Measurements from ENCODE around the gene PFDN1.

Gene PFDN1

GRCh38 chr5:140328036-140328764 is 25.3 kb upstream of the PFDN1 start:
- DNase-seq (ENCODE audit: low read depth in 2 of 2), result no peak

- DNase-seq (ENCODE audit: low read depth in 2 of 2), result no peak
These were observed 24.7 kb upstream of the PFDN1 start for GRCh38 chr5:140327589-140327988.

GRCh38 chr5:140325486-140325885 is 22.6 kb upstream of the PFDN1 start:
- no peak for DNase-seq (ENCODE audit: low read depth in 2 of 2)

GRCh38 chr5:140324617-140325241 is 21.8 kb upstream of the PFDN1 start:
- no peak for DNase-seq (ENCODE audit: low read depth in 2 of 2)

- DNase-seq (ENCODE audit: low read depth in 2 of 2), result no peak
These were observed 21.2 kb upstream of the PFDN1 start for GRCh38 chr5:140324041-140324600.

- no peak for DNase-seq (ENCODE audit: low read depth in 2 of 2)
These were observed 20.1 kb upstream of the PFDN1 start for GRCh38 chr5:140322751-140323731.

GRCh38 chr5:140321796-140322195 is 18.9 kb upstream of the PFDN1 start:
- no peak for DNase-seq (ENCODE audit: low read depth in 2 of 2)

GRCh38 chr5:140319833-140320232 is 16.9 kb upstream of the PFDN1 start:
- no peak for DNase-seq (ENCODE audit: low read depth in 2 of 2)

GRCh38 chr5:140318792-140319191 is 15.9 kb upstream of the PFDN1 start:
- no peak for DNase-seq (ENCODE audit: low read depth in 2 of 2)

- DNase-seq (ENCODE audit: low read depth in 2 of 2), result no peak
These were observed 15.0 kb upstream of the PFDN1 start for GRCh38 chr5:140317859-140318258.

GRCh38 chr5:140312791-140313189 is 9.9 kb upstream of the PFDN1 start:
- DNase-seq (ENCODE audit: low read depth in 2 of 2), result no peak

GRCh38 chr5:140312067-140312790 is 9.3 kb upstream of the PFDN1 start:
- no peak for DNase-seq (ENCODE audit: low read depth in 2 of 2)

- no peak for DNase-seq (ENCODE audit: low read depth in 2 of 2)
These were observed 8.1 kb upstream of the PFDN1 start for GRCh38 chr5:140311011-140311467.

GRCh38 chr5:140310434-140310833 is 7.5 kb upstream of the PFDN1 start:
- no peak for DNase-seq (ENCODE audit: low read depth in 2 of 2)

GRCh38 chr5:140309706-140310249 is 6.9 kb upstream of the PFDN1 start:
- no peak for DNase-seq (ENCODE audit: low read depth in 2 of 2)

- DNase-seq (ENCODE audit: low read depth in 2 of 2), result no peak
These were observed 2.6 kb upstream of the PFDN1 start for GRCh38 chr5:140305471-140305870.

- DNase-seq (ENCODE audit: low read depth in 2 of 2), result no peak
These were observed 1.1 kb upstream of the PFDN1 start for GRCh38 chr5:140303966-140304365.

- DNase-seq (ENCODE audit: low read depth in 2 of 2), result no peak
These were observed 1.8 kb downstream of the PFDN1 start for GRCh38 chr5:140301136-140301535.

- no peak for DNase-seq (ENCODE audit: low read depth in 2 of 2)
These were observed 3.8 kb downstream of the PFDN1 start for GRCh38 chr5:140299056-140299455.

- DNase-seq (ENCODE audit: low read depth in 2 of 2), result no peak
These were observed 4.7 kb downstream of the PFDN1 start for GRCh38 chr5:140298183-140298601.

- DNase-seq (ENCODE audit: low read depth in 2 of 2), result no peak
These were observed 5.6 kb downstream of the PFDN1 start for GRCh38 chr5:140297283-140297682.
